ENCODE results near the gene MAGI2. TPM values are rescaled to one million over a fixed set of nuclear protein-coding genes. Genes with fewer than 3 reads are reported as not detected.

The MAGI2 gene
- 11.4 and 13.4 TPM in 2 replicates for total RNA-seq
- long read RNA-seq, partial matches to known transcripts: 2 of 6 reads
- long read RNA-seq, other reads (novel, unspliced or antisense): 3 of 6 reads

GRCh38 chr7:79453558-79454360 is at the start of gene MAGI2:
Gene MAGI2 (minus strand): TSS chr7:79453667. CDS start chr7:79453320, 347 bp downstream.
- H3K4me3 Mint-ChIP-seq (ENCODE audit: low read depth): peak within 1 kb of the TSS; percentile 98
- H3K27ac Mint-ChIP-seq: peak within 1 kb of the TSS; percentile 98
- no peaks in the 10 kb centered on the region for H3K9me3 Mint-ChIP-seq (ENCODE audit: low read depth)
- peaks cover 19% of the 10 kb centered on the region for H3K4me1 Mint-ChIP-seq (ENCODE audit: low read depth)
- peaks cover 2% of the 10 kb centered on the region for H3K36me3 Mint-ChIP-seq (ENCODE audit: insufficient read depth)
- H3K27me3 Mint-ChIP-seq: peaks cover 33% of the 10 kb centered on the region
- TF ChIP-seq CTCF (IDR thresholded peaks at IDR 0.05; ENCODE audit: unreplicated experiment): no peak
- peak; percentile 58 for DNase-seq (ENCODE audit: low spot score, unreplicated experiment)

GRCh38 chr7:79502151-79502550 is 48.7 kb upstream of the MAGI2 start:
- no peak overlapping the region for H3K4me3 Mint-ChIP-seq (ENCODE audit: low read depth)
- no peak for DNase-seq (ENCODE audit: low spot score, unreplicated experiment)
- H3K27me3 Mint-ChIP-seq: no peaks in the 10 kb centered on the region

GRCh38 chr7:79500759-79501158 is 47.3 kb upstream of the MAGI2 start:
- no peak overlapping the region for H3K4me3 Mint-ChIP-seq (ENCODE audit: low read depth)

More at GRCh38 chr7:79502151-79502550, 48.7 kb upstream of the MAGI2 start:
- H3K4me1 Mint-ChIP-seq (ENCODE audit: low read depth): peaks cover 10% of the 10 kb centered on the region
- H3K9me3 Mint-ChIP-seq (ENCODE audit: low read depth): no peaks in the 10 kb centered on the region
- no peaks in the 10 kb centered on the region for H3K36me3 Mint-ChIP-seq (ENCODE audit: insufficient read depth)
- no peak overlapping the region for H3K27ac Mint-ChIP-seq
- TF ChIP-seq CTCF (IDR thresholded peaks at IDR 0.05; ENCODE audit: unreplicated experiment): peak; percentile 19

GRCh38 chr7:79497728-79498127 is 44.3 kb upstream of the MAGI2 start:
- H3K9me3 Mint-ChIP-seq (ENCODE audit: low read depth): no peaks in the 10 kb centered on the region
- no peaks in the 10 kb centered on the region for H3K4me1 Mint-ChIP-seq (ENCODE audit: low read depth)
- H3K4me3 Mint-ChIP-seq (ENCODE audit: low read depth): no peak overlapping the region
- no peak for TF ChIP-seq CTCF (IDR thresholded peaks at IDR 0.05; ENCODE audit: unreplicated experiment)
- no peaks in the 10 kb centered on the region for H3K27me3 Mint-ChIP-seq
- H3K27ac Mint-ChIP-seq: no peak overlapping the region
- DNase-seq (ENCODE audit: low spot score, unreplicated experiment): no peak
- H3K36me3 Mint-ChIP-seq (ENCODE audit: insufficient read depth): no peaks in the 10 kb centered on the region

More at GRCh38 chr7:79500759-79501158, 47.3 kb upstream of the MAGI2 start:
- Mint-ChIP-seq H3K36me3 (ENCODE audit: insufficient read depth) (no peaks in the 10 kb centered on the region), H3K9me3 (ENCODE audit: low read depth) (no peaks in the 10 kb centered on the region), H3K4me1 (ENCODE audit: low read depth) (peaks cover 3% of the 10 kb centered on the region), H3K27me3 (no peaks in the 10 kb centered on the region), H3K27ac (no peak overlapping the region)
- no peak for TF ChIP-seq CTCF (IDR thresholded peaks at IDR 0.05; ENCODE audit: unreplicated experiment)
- no peak for DNase-seq (ENCODE audit: low spot score, unreplicated experiment)

- H3K4me3 Mint-ChIP-seq (ENCODE audit: low read depth): no peak overlapping the region
- H3K27ac Mint-ChIP-seq: no peak overlapping the region
- no peaks in the 10 kb centered on the region for H3K36me3 Mint-ChIP-seq (ENCODE audit: insufficient read depth)
- TF ChIP-seq CTCF (IDR thresholded peaks at IDR 0.05; ENCODE audit: unreplicated experiment): no peak
- no peaks in the 10 kb centered on the region for H3K27me3 Mint-ChIP-seq
- H3K9me3 Mint-ChIP-seq (ENCODE audit: low read depth): no peaks in the 10 kb centered on the region
- H3K4me1 Mint-ChIP-seq (ENCODE audit: low read depth): no peaks in the 10 kb centered on the region
- no peak for DNase-seq (ENCODE audit: low spot score, unreplicated experiment)
Measured at GRCh38 chr7:79495544-79496272, 42.2 kb upstream of the MAGI2 start.
